Measurements from ENCODE around the gene CPNE1.

Gene CPNE1

GRCh38 chr20:35669221-35669620 lies 4.5 kb upstream of the CPNE1 start:
- H3K27ac ChIP-seq (ENCODE audit: low read length) = no peak overlapping the region
- H2AFZ ChIP-seq (ENCODE audit: low read depth, low read length) = no peak overlapping the region
- no peaks in the 10 kb centered on the region for H4K20me1 ChIP-seq (ENCODE audit: insufficient read depth, low read length)
- no peaks in the 10 kb centered on the region for H3K4me1 ChIP-seq (ENCODE audit: low read length)
- H3K79me2 ChIP-seq (ENCODE audit: low read length) = peaks cover 10% of the 10 kb centered on the region
- H3K4me2 ChIP-seq (ENCODE audit: low read length) = no peak overlapping the region
- H3K27me3 ChIP-seq (ENCODE audit: low read depth, low read length) = no peaks in the 10 kb centered on the region
- TF ChIP-seq EZH2phosphoT487 (IDR thresholded peaks at IDR 0.05; ENCODE audit: low read depth) = no peak
- TF ChIP-seq CTCF (IDR thresholded peaks at IDR 0.05; ENCODE audit: low read depth, low read length) = no peak
- H3K9ac ChIP-seq (ENCODE audit: low read length) = no peak overlapping the region
- H3K36me3 ChIP-seq (replicated peaks; ENCODE audit: low read depth, low read length) = peaks cover 39% of the 10 kb centered on the region
- no peaks in the 10 kb centered on the region for H3K9me3 ChIP-seq (ENCODE audit: insufficient read depth, low read length)
- no peak overlapping the region for H3K4me3 ChIP-seq (ENCODE audit: low read length)

GRCh38 chr20:35665949-35666288 lies 1.2 kb upstream of the CPNE1 start:
- H3K27me3 ChIP-seq (ENCODE audit: low read depth, low read length) = no peaks in the 10 kb centered on the region
- TF ChIP-seq CTCF (IDR thresholded peaks at IDR 0.05; ENCODE audit: low read depth, low read length) = no peak
- no peak for TF ChIP-seq EZH2phosphoT487 (IDR thresholded peaks at IDR 0.05; ENCODE audit: low read depth)
- H3K27ac ChIP-seq (ENCODE audit: low read length) = no peak overlapping the region
- H3K4me3 ChIP-seq (ENCODE audit: low read length) = no peak overlapping the region
- peaks cover 30% of the 10 kb centered on the region for H3K36me3 ChIP-seq (replicated peaks; ENCODE audit: low read depth, low read length)
- no peak overlapping the region for H3K9ac ChIP-seq (ENCODE audit: low read length)
- no peak overlapping the region for H2AFZ ChIP-seq (ENCODE audit: low read depth, low read length)
- H3K9me3 ChIP-seq (ENCODE audit: insufficient read depth, low read length) = no peaks in the 10 kb centered on the region
- H3K4me2 ChIP-seq (ENCODE audit: low read length) = no peak overlapping the region
- peaks cover 26% of the 10 kb centered on the region for H3K4me1 ChIP-seq (ENCODE audit: low read length)
- peaks cover 43% of the 10 kb centered on the region for H3K79me2 ChIP-seq (ENCODE audit: low read length)
- H4K20me1 ChIP-seq (ENCODE audit: insufficient read depth, low read length) = peaks cover 32% of the 10 kb centered on the region

GRCh38 chr20:35663516-35664465 lies 909 bp downstream of the CPNE1 start:
- Histone ChIP-seq H2AFZ (ENCODE audit: low read depth, low read length) (no peak overlapping the region; the same call in 1 of the 2 replicates), H3K4me3 (ENCODE audit: low read length) (peak overlapping the region; percentile 86), H3K79me2 (ENCODE audit: low read length) (peaks cover 64% of the 10 kb centered on the region), H3K27ac (ENCODE audit: low read length) (peak overlapping the region; percentile 74), H3K9ac (ENCODE audit: low read length) (peak overlapping the region; percentile 98), H3K9me3 (ENCODE audit: insufficient read depth, low read length) (no peaks in the 10 kb centered on the region), H3K4me1 (ENCODE audit: low read length) (peaks cover 28% of the 10 kb centered on the region), H3K27me3 (ENCODE audit: low read depth, low read length) (no peaks in the 10 kb centered on the region), H3K36me3 (replicated peaks; ENCODE audit: low read depth, low read length) (peaks cover 16% of the 10 kb centered on the region), H3K4me2 (ENCODE audit: low read length) (peak overlapping the region; percentile 92), H4K20me1 (ENCODE audit: insufficient read depth, low read length) (peaks cover 52% of the 10 kb centered on the region)
- no peak for TF ChIP-seq CTCF (IDR thresholded peaks at IDR 0.05; ENCODE audit: low read depth, low read length)
- no peak for TF ChIP-seq EZH2phosphoT487 (IDR thresholded peaks at IDR 0.05; ENCODE audit: low read depth)

- Histone ChIP-seq H3K4me2 (ENCODE audit: low read length) (peak overlapping the region; percentile 92), H3K79me2 (ENCODE audit: low read length) (peaks cover 77% of the 10 kb centered on the region), H3K4me1 (ENCODE audit: low read length) (peaks cover 28% of the 10 kb centered on the region), H2AFZ (ENCODE audit: low read depth, low read length) (no peak overlapping the region), H3K9me3 (ENCODE audit: insufficient read depth, low read length) (no peaks in the 10 kb centered on the region), H3K36me3 (replicated peaks; ENCODE audit: low read depth, low read length) (peaks cover 4% of the 10 kb centered on the region), H3K4me3 (ENCODE audit: low read length) (peak overlapping the region; percentile 86), H3K9ac (ENCODE audit: low read length) (peak overlapping the region; percentile 98; the same call in 1 of the 2 replicates), H3K27me3 (ENCODE audit: low read depth, low read length) (no peaks in the 10 kb centered on the region), H3K27ac (ENCODE audit: low read length) (no peak overlapping the region), H4K20me1 (ENCODE audit: insufficient read depth, low read length) (peaks cover 62% of the 10 kb centered on the region)
- TF ChIP-seq EZH2phosphoT487 (IDR thresholded peaks at IDR 0.05; ENCODE audit: low read depth) (no peak), CTCF (IDR thresholded peaks at IDR 0.05; ENCODE audit: low read depth, low read length) (no peak)
Measured at GRCh38 chr20:35662551-35662950, 2.1 kb downstream of the CPNE1 start.
